Stimulated activated CD8-positive, alpha-beta memory T cell treated with anti-CD3 and anti-CD28 coated beads, Interleukin-15, amount 100 ng/mL, for 24 hours (primary cell): ENCODE data around the gene FGD2.

Source experiments
- DNase-seq: peaks from one replicate; pipeline ENCODE4 v3.0.0-alpha.2; 2020; ENCODE audit warnings: low read depth

FGD2 gene

GRCh38 chr6:36997811-36998722 lies 7.4 kb upstream of the FGD2 start:
- no peak for DNase-seq

- no peak for DNase-seq
Observed at GRCh38 chr6:36998723-36999038, 6.8 kb upstream of the FGD2 start.

- DNase-seq, result no peak
Observed at GRCh38 chr6:36999061-36999750, 6.2 kb upstream of the FGD2 start.

- no peak for DNase-seq
Observed at GRCh38 chr6:36999751-37000125, 5.7 kb upstream of the FGD2 start.

GRCh38 chr6:37004044-37004980 lies 1.1 kb upstream of the FGD2 start:
- DNase-seq, result no peak

- no peak for DNase-seq
Observed at GRCh38 chr6:37005827-37006567, 542 bp downstream of the FGD2 start.

- no peak for DNase-seq
Observed at GRCh38 chr6:37006793-37007339, 1.4 kb downstream of the FGD2 start.

GRCh38 chr6:37007340-37008043 lies 2.0 kb downstream of the FGD2 start:
- no peak for DNase-seq

GRCh38 chr6:37008484-37009465 lies 3.3 kb downstream of the FGD2 start:
- no peak for DNase-seq

GRCh38 chr6:37010402-37010892 lies 5.0 kb downstream of the FGD2 start:
- no peak for DNase-seq

- no peak for DNase-seq
Observed at GRCh38 chr6:37011656-37012378, 6.4 kb downstream of the FGD2 start.

- DNase-seq, result no peak
Observed at GRCh38 chr6:37013516-37014491, 8.3 kb downstream of the FGD2 start.

GRCh38 chr6:37014667-37015066 lies 9.2 kb downstream of the FGD2 start:
- DNase-seq, result no peak

- no peak for DNase-seq
Observed at GRCh38 chr6:37015532-37015931, 10.1 kb downstream of the FGD2 start.

- no peak for DNase-seq
Observed at GRCh38 chr6:37016995-37017394, 11.5 kb downstream of the FGD2 start.

- DNase-seq, result no peak
Observed at GRCh38 chr6:37017606-37018197, 12.2 kb downstream of the FGD2 start.
